GM12892 (cell line): Measurements from ENCODE around the gene GNL3.

Experiments used
- DNase-seq: peaks from one replicate; pipeline ENCODE4 v3.0.0; 2011; ENCODE audit not compliant: insufficient read length
- FAIRE-seq: peaks from 2 replicates; lab custom pipeline; 2011; peaks lifted over from hg19 to GRCh38; lab: Jason Lieb, UNC
- POLR2A ChIP-seq: IDR thresholded peaks from 2 replicates; pipeline ENCODE4 v1.6.1; 2011; ENCODE audit warnings: low read depth, low read length, control low read depth
- POLR2AphosphoS5 ChIP-seq: IDR thresholded peaks from 2 replicates; pipeline ENCODE4 v1.6.1; 2011; ENCODE audit warnings: low read depth, low read length, control low read depth
- TAF1 ChIP-seq: IDR thresholded peaks from 2 replicates; pipeline ENCODE4 v1.6.1; 2011; ENCODE audit warnings: low read depth, mild to moderate bottlenecking, control low read depth, low read length, borderline replicate concordance

Gene GNL3

GRCh38 chr3:52678265-52679198 is 7.3 kb upstream of the GNL3 start:
- no peak for TF ChIP-seq TAF1
- TF ChIP-seq POLR2AphosphoS5 = no peak
- no peak for TF ChIP-seq POLR2A
- DNase-seq (no peak), FAIRE-seq (peak; percentile 61)

GRCh38 chr3:52679199-52679538 is 6.7 kb upstream of the GNL3 start:
- DNase-seq = no peak
- no peak for FAIRE-seq
- no peak for TF ChIP-seq POLR2A
- TF ChIP-seq TAF1 = no peak
- TF ChIP-seq POLR2AphosphoS5 = no peak

- FAIRE-seq (no peak), DNase-seq (no peak)
- TF ChIP-seq POLR2A (no peak), POLR2AphosphoS5 (no peak), TAF1 (no peak)
Measured at GRCh38 chr3:52679811-52680210, 6.0 kb upstream of the GNL3 start.

GRCh38 chr3:52681596-52681995 is 4.2 kb upstream of the GNL3 start:
- FAIRE-seq (peak; percentile 46), DNase-seq (no peak)
- TF ChIP-seq TAF1 = no peak

GRCh38 chr3:52682016-52682415 is 3.8 kb upstream of the GNL3 start:
- DNase-seq = no peak
- TF ChIP-seq TAF1 = no peak
- TF ChIP-seq POLR2A = no peak
- TF ChIP-seq POLR2AphosphoS5 = no peak

GRCh38 chr3:52683611-52684010 is 2.2 kb upstream of the GNL3 start:
- no peak for DNase-seq
- no peak for TF ChIP-seq POLR2A
- no peak for TF ChIP-seq TAF1
- TF ChIP-seq POLR2AphosphoS5 = no peak
- no peak for FAIRE-seq

More at GRCh38 chr3:52682016-52682415, 3.8 kb upstream of the GNL3 start:
- FAIRE-seq = peak; percentile 33

GRCh38 chr3:52684184-52684583 is 1.6 kb upstream of the GNL3 start:
- TF ChIP-seq TAF1 (no peak), POLR2AphosphoS5 (no peak), POLR2A (no peak)
- DNase-seq = no peak
- no peak for FAIRE-seq

GRCh38 chr3:52685285-52685708 is 535 bp upstream of the GNL3 start:
- DNase-seq = peak; percentile 81
- TF ChIP-seq POLR2A = no peak; the same call in 1 of the 2 replicates
- TF ChIP-seq TAF1 = peak; percentile 54; the same call in 1 of the 2 replicates
- no peak; the same call in 1 of the 2 replicates for TF ChIP-seq POLR2AphosphoS5
- FAIRE-seq = no peak

GRCh38 chr3:52688266-52688665 is 2.4 kb downstream of the GNL3 start:
- TF ChIP-seq TAF1 = no peak
- no peak; the same call in 1 of the 2 replicates for TF ChIP-seq POLR2A
- TF ChIP-seq POLR2AphosphoS5 = no peak; the same call in 1 of the 2 replicates
- DNase-seq = no peak
- no peak for FAIRE-seq

GRCh38 chr3:52689151-52689550 is 3.3 kb downstream of the GNL3 start:
- TF ChIP-seq POLR2A (no peak), POLR2AphosphoS5 (no peak), TAF1 (no peak)
- no peak for DNase-seq
- no peak for FAIRE-seq

- TF ChIP-seq POLR2AphosphoS5 = no peak
- TF ChIP-seq TAF1 = no peak
- TF ChIP-seq POLR2A = no peak
- DNase-seq (no peak), FAIRE-seq (no peak)
Measured at GRCh38 chr3:52690560-52690959, 4.7 kb downstream of the GNL3 start.

- no peak for FAIRE-seq
- DNase-seq = no peak
- TF ChIP-seq TAF1 = no peak
- TF ChIP-seq POLR2AphosphoS5 = no peak
- TF ChIP-seq POLR2A = no peak
Measured at GRCh38 chr3:52693071-52693470, 7.2 kb downstream of the GNL3 start.

- no peak; the same call in 1 of the 2 replicates for TF ChIP-seq POLR2AphosphoS5
- peak; percentile 16; the same call in 1 of the 2 replicates for TF ChIP-seq POLR2A
- no peak for TF ChIP-seq TAF1
- DNase-seq (no peak), FAIRE-seq (no peak)
Measured at GRCh38 chr3:52694528-52695189, 8.8 kb downstream of the GNL3 start.
